GM12878 (cell line): ENCODE measurements around the gene GRK5. TPM values are rescaled to one million over a fixed set of nuclear protein-coding genes. Genes with fewer than 3 reads are reported as not detected.
A peak's percentile ranks its signal among the peaks of the same experiment; 100 is the strongest.

Experiments used
- BACH1 ChIP-seq: fragments of 450-650 bp; IDR thresholded peaks from 2 replicates; pipeline ENCODE4 v1.6.1; 2017; ENCODE audit warnings: mild to moderate bottlenecking, borderline replicate concordance
- BCLAF1 ChIP-seq: fragments of 450-650 bp; IDR thresholded peaks from 2 replicates; pipeline ENCODE4 v1.6.1; 2017; ENCODE audit warnings: antibody characterized with exemption, mild to moderate bottlenecking, moderate library complexity
- BRCA1 ChIP-seq: IDR thresholded peaks from 2 replicates; pipeline ENCODE4 v1.6.1; 2011; ENCODE audit warnings: low read depth, low read length, improper control_type of control experiment
- CBFB ChIP-seq: IDR thresholded peaks from 2 replicates; pipeline ENCODE4 v1.6.1; 2016; ENCODE audit warnings: antibody characterized with exemption, low read depth
- CHD2 ChIP-seq: IDR thresholded peaks from 2 replicates; pipeline ENCODE4 v1.6.1; 2011; ENCODE audit warnings: low read depth, low read length, improper control_type of control experiment, borderline replicate concordance
- CREM ChIP-seq: IDR thresholded peaks from 2 replicates; pipeline ENCODE4 v1.6.1; 2014; ENCODE audit warnings: antibody characterized with exemption, low read depth
- ESRRA ChIP-seq: IDR thresholded peaks from 2 replicates; pipeline ENCODE4 v1.6.1; 2012; ENCODE audit warnings: mild to moderate bottlenecking, low read length, improper control_type of control experiment
- HSF1 ChIP-seq: fragments of 150-350 bp; IDR thresholded peaks from 2 replicates; pipeline ENCODE4 v1.6.1; 2014; ENCODE audit warnings: mild to moderate bottlenecking, low read depth, low read length
- MEF2A ChIP-seq: IDR thresholded peaks from 2 replicates; pipeline ENCODE4 v1.6.1; 2011; ENCODE audit warnings: low read depth, mild to moderate bottlenecking, low read length, moderate library complexity; ENCODE audit not compliant: insufficient read depth
- MYB ChIP-seq: fragments of 150-350 bp; IDR thresholded peaks from 2 replicates; pipeline ENCODE4 v1.6.1; 2014; ENCODE audit warnings: mild to moderate bottlenecking, low read depth, low read length, borderline replicate concordance
- NFXL1 ChIP-seq: fragments of 450-650 bp; IDR thresholded peaks from 2 replicates; pipeline ENCODE4 v1.6.1; 2017; ENCODE audit warnings: antibody characterized with exemption, mild to moderate bottlenecking, borderline replicate concordance
- PAX8 ChIP-seq: fragments of 450-650 bp; IDR thresholded peaks from 2 replicates; pipeline ENCODE4 v1.6.1; 2017; ENCODE audit warnings: mild to moderate bottlenecking, moderate library complexity
- PML ChIP-seq: IDR thresholded peaks from 2 replicates; pipeline ENCODE4 v1.6.1; 2012; ENCODE audit warnings: low read length, inconsistent platforms
- RELB ChIP-seq: fragments of 450-650 bp; IDR thresholded peaks from 2 replicates; pipeline ENCODE4 v1.6.1; 2017; ENCODE audit warnings: low read depth, mild to moderate bottlenecking, moderate library complexity
- SIN3A ChIP-seq: IDR thresholded peaks from 2 replicates; pipeline ENCODE4 v1.6.1; 2012; ENCODE audit warnings: low read depth, low read length, improper control_type of control experiment
- SPI1 ChIP-seq: IDR thresholded peaks from 2 replicates; pipeline ENCODE4 v1.6.1; 2011; ENCODE audit warnings: low read depth, mild to moderate bottlenecking, low read length, moderate library complexity, borderline replicate concordance; ENCODE audit not compliant: insufficient read depth
- STAT3 ChIP-seq: IDR thresholded peaks from 2 replicates; pipeline ENCODE4 v1.6.1; 2011; ENCODE audit warnings: low read depth, low read length, improper control_type of control experiment
- ZBTB4 ChIP-seq: fragments of 450-650 bp; formaldehyde crosslinking; IDR thresholded peaks from 2 replicates; pipeline ENCODE4 v1.4.0; 2022; ENCODE audit warnings: mild to moderate bottlenecking, moderate library complexity
- ZNF274 ChIP-seq: IDR thresholded peaks from one replicate; pipeline ENCODE4 v1.8.0; 2011; ENCODE audit not compliant: insufficient read length, insufficient read depth
- polyA plus RNA-seq, 11 experiments: library from polyadenylated mRNA; depleted of rRNA in 4 of 11; unstranded in 6 of 11; stranded (reverse) in 5 of 11; fragments of >200 nt; fragmentation: Nextera tagmentation in 4 of 11; fragmentation: Illumina TruSeq in 1 of 11; extraction: Ambion mirVana in 4 of 11; extraction: Trizol in 1 of 11; gene quantifications; 1 replicate in 1 of 11; 2 replicates in 10 of 11; pipeline versions ENCODE4 v1.2.1 to v1.2.3, GENCODE V29; 2011 to 2016; ENCODE audit warnings: inconsistent platforms in 2 of 11, missing spikeins in 2 of 11, low read depth in 1 of 11
- total RNA-seq, 4 experiments: library from RNA; depleted of rRNA in 3 of 4; stranded (reverse); fragments of >200 nt in 3 of 4; fragmentation: Illumina TruSeq in 1 of 4; extraction: Trizol in 1 of 4; gene quantifications; 2 replicates each; pipeline versions ENCODE4 v1.2.1 to v1.2.3, GENCODE V29; 2013 to 2021

The GRK5 gene
- total and polyA plus RNA-seq, 10 of the 15 experiments (the other 5 are each of a cell fraction or from before 2014, with no cell fraction given) = 0.11 to 22.1 (median 10.0) TPM

GRCh38 chr10:119305860-119306513 lies 98.6 kb downstream of the GRK5 start (continued):
- TF ChIP-seq BACH1 (no peak), SPI1 (peak; percentile 48; the same call in 1 of the 2 replicates), SIN3A (no peak), RELB (peak; percentile 72), BRCA1 (no peak), ZBTB4 (CRISPR knock-in tag) (no peak), BCLAF1 (no peak), ESRRA (no peak), CBFB (peak; percentile 67; the same call in 1 of the 2 replicates), PML (no peak), MYB (no peak), CHD2 (no peak), PAX8 (no peak), CREM (no peak; the same call in 1 of the 2 replicates), MEF2A (0 out of 2 replicates have a peak, but pooled peaks have one; percentile 34), HSF1 (no peak), ZNF274 (no peak), STAT3 (no peak), NFXL1 (no peak)
